ENCODE data around the gene HOTAIR. TPM values are rescaled to one million over a fixed set of nuclear protein-coding genes. Genes with fewer than 3 reads are reported as not detected.

The HOTAIR gene
- total RNA-seq, 1 experiment from 2014 or later: not detected

- TF ChIP-seq USF2 (CRISPR knock-in tag; IDR thresholded peaks at IDR 0.05): no peak
- TF ChIP-seq CTCF (IDR thresholded peaks at IDR 0.05): no peak
- TF ChIP-seq ATF6 (CRISPR knock-in tag; IDR thresholded peaks at IDR 0.05): no peak
- TF ChIP-seq ZNF317 (CRISPR knock-in tag; IDR thresholded peaks at IDR 0.05; ENCODE audit: borderline replicate concordance, low read depth): no peak
Measured at GRCh38 chr12:53976172-53976822, 1.5 kb upstream of the HOTAIR start (continued).

GRCh38 chr12:53975479-53976152 lies 862 bp upstream of the HOTAIR start:
- ATAC-seq (no peak), DNase-seq (ENCODE audit: low spot score) (no peak)
- no peak for TF ChIP-seq NFATC4 (CRISPR knock-in tag; IDR thresholded peaks at IDR 0.05)
- 0 out of 2 replicates have a peak, but pooled peaks have one; percentile 13 for TF ChIP-seq PRDM15 (CRISPR knock-in tag; IDR thresholded peaks at IDR 0.05)
- Mint-ChIP-seq H3K27ac (no peak overlapping the region), H3K4me3 (peak overlapping the region; percentile 58), H3K36me3 (no peaks in the 10 kb centered on the region), H3K4me1 (peaks cover 23% of the 10 kb centered on the region), H3K27me3 (ENCODE audit: low read depth) (peaks cover 100% of the 10 kb centered on the region), H3K9me3 (no peaks in the 10 kb centered on the region)
- CTCF ChIA-PET: interaction anchor here (1.0 to 1.3 kb wide), 4 partner anchors 10 to 226 kb away, joined by 3 to 11 read pairs (median 4); partner anchors contain the start of gene HOXC10
- POLR2A ChIA-PET: no interaction called here

- no peak for ATAC-seq
- peaks cover 23% of the 10 kb centered on the region for H3K4me1 Mint-ChIP-seq
- H3K4me3 Mint-ChIP-seq: no peak overlapping the region
- no peak overlapping the region for H3K27ac Mint-ChIP-seq
- no peak for DNase-seq (ENCODE audit: low spot score)
- POLR2A ChIA-PET: no interaction called here
- no peaks in the 10 kb centered on the region for H3K36me3 Mint-ChIP-seq
- H3K27me3 Mint-ChIP-seq (ENCODE audit: low read depth): peaks cover 100% of the 10 kb centered on the region
- CTCF ChIA-PET: no interaction called here
- H3K9me3 Mint-ChIP-seq: no peaks in the 10 kb centered on the region
- TF ChIP-seq ZNF317 (CRISPR knock-in tag; IDR thresholded peaks at IDR 0.05; ENCODE audit: borderline replicate concordance, low read depth) (no peak), ZNF425 (CRISPR knock-in tag; conservative IDR thresholded peaks at IDR 0.05) (no peak), STAT6 (CRISPR knock-in tag; conservative IDR thresholded peaks at IDR 0.05; ENCODE audit: low read depth) (no peak), TP53 (CRISPR knock-in tag; IDR thresholded peaks at IDR 0.05) (no peak), ZNF121 (CRISPR knock-in tag; IDR thresholded peaks at IDR 0.05) (no peak), GABPB1 (CRISPR knock-in tag; IDR thresholded peaks at IDR 0.05) (no peak), FOXK1 (CRISPR knock-in tag; IDR thresholded peaks at IDR 0.05) (no peak), NFE2L1 (CRISPR knock-in tag; IDR thresholded peaks at IDR 0.05) (no peak), AR (CRISPR knock-in tag; IDR thresholded peaks at IDR 0.05) (no peak)
Measured at GRCh38 chr12:53975064-53975471, 314 bp upstream of the HOTAIR start.

All from WTC11 (cell line).